ENCODE measurements around the gene ANKRD61.
A peak's percentile ranks its signal among the peaks of the same experiment; 100 is the strongest.
"Not testable (repeated sequence)": the region's sequence is repeated elsewhere in the genome, so short reads cannot be mapped to it uniquely, and the experiment has no call there.

Gene ANKRD61

GRCh38 chr7:6049780-6050179 lies 18.6 kb downstream of the ANKRD61 start:
- Histone ChIP-seq H3K9me2 (replicated peaks; ENCODE audit: low read depth, low read length) (no peaks in the 10 kb centered on the region), H3K27me3 (ENCODE audit: insufficient read depth, low read length, poor library complexity, severe bottlenecking) (no peaks in the 10 kb centered on the region), H3K36me3 (ENCODE audit: insufficient read depth, low read length) (peaks cover 53% of the 10 kb centered on the region; the same call in 1 of the 2 replicates), H3K4me2 (ENCODE audit: low read depth, low read length, poor library complexity, severe bottlenecking) (no peak overlapping the region), H3K4me1 (ENCODE audit: insufficient read depth, low read length, poor library complexity, severe bottlenecking) (no peaks in the 10 kb centered on the region), H3F3A (ENCODE audit: low read depth) (no peaks in the 10 kb centered on the region), H4K20me1 (ENCODE audit: insufficient read depth, low read length, poor library complexity, severe bottlenecking) (peaks cover 14% of the 10 kb centered on the region), H3K9me3 (ENCODE audit: insufficient read depth, low read depth, low read length) (no peaks in the 10 kb centered on the region), H3K79me2 (ENCODE audit: insufficient read depth, low read length) (peaks cover 23% of the 10 kb centered on the region), H2AFZ (ENCODE audit: low read length) (no peak overlapping the region), H3K9ac (ENCODE audit: low read depth, low read length, poor library complexity, severe bottlenecking) (no peak overlapping the region), H3K4me3 (ENCODE audit: low read length, poor library complexity, severe bottlenecking) (no peak overlapping the region)
- no peak for TF ChIP-seq EZH2phosphoT487 (IDR thresholded peaks at IDR 0.05; ENCODE audit: borderline replicate concordance)
- TF ChIP-seq CTCF (conservative IDR thresholded peaks at IDR 0.05; ENCODE audit: low read length) = no peak

- peaks cover 37% of the 10 kb centered on the region for H3K79me2 ChIP-seq (ENCODE audit: insufficient read depth, low read length)
- not testable (repeated sequence) for H3K4me1 ChIP-seq (ENCODE audit: insufficient read depth, low read length, poor library complexity, severe bottlenecking); H3K27me3 ChIP-seq (ENCODE audit: insufficient read depth, low read length, poor library complexity, severe bottlenecking); H2AFZ ChIP-seq (ENCODE audit: low read length); H3F3A ChIP-seq (ENCODE audit: low read depth); H3K9ac ChIP-seq (ENCODE audit: low read depth, low read length, poor library complexity, severe bottlenecking); H3K4me2 ChIP-seq (ENCODE audit: low read depth, low read length, poor library complexity, severe bottlenecking); H3K4me3 ChIP-seq (ENCODE audit: low read length, poor library complexity, severe bottlenecking); H3K9me3 ChIP-seq (ENCODE audit: insufficient read depth, low read depth, low read length); H3K9me2 ChIP-seq (replicated peaks; ENCODE audit: low read depth, low read length)
- peaks cover 43% of the 10 kb centered on the region; the same call in 1 of the 2 replicates for H3K36me3 ChIP-seq (ENCODE audit: insufficient read depth, low read length)
- peaks cover 22% of the 10 kb centered on the region for H4K20me1 ChIP-seq (ENCODE audit: insufficient read depth, low read length, poor library complexity, severe bottlenecking)
Measured at GRCh38 chr7:6051185-6051584, 20.0 kb downstream of the ANKRD61 start.

DNA sequence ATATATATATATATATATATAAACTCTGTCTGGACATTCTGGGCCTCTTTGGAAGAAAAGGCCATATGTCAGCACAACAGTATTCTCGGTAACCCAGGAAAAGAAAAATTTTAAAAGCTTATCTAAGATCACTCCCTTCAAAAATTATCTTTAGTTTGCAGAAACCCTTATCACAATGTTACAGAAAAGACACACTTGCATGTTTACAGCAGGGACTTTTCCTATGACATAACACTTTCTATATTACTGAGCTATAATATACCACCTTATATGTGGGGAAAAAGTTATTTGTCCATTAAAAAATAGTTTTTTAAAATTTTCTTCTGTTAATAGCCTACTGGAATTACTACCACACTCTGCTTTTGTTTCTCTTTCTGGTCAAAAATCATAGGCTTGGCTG lies 25.4 kb downstream of the ANKRD61 start:
- H3K79me2 ChIP-seq (ENCODE audit: insufficient read depth, low read length) = peaks cover 63% of the 10 kb centered on the region
- peaks cover 15% of the 10 kb centered on the region; the same call in 1 of the 2 replicates for H3K36me3 ChIP-seq (ENCODE audit: insufficient read depth, low read length)
- no peaks in the 10 kb centered on the region for H3K9me2 ChIP-seq (replicated peaks; ENCODE audit: low read depth, low read length)
- H3K4me1 ChIP-seq (ENCODE audit: insufficient read depth, low read length, poor library complexity, severe bottlenecking) = peaks cover 23% of the 10 kb centered on the region
- H3K27me3 ChIP-seq (ENCODE audit: insufficient read depth, low read length, poor library complexity, severe bottlenecking) = no peaks in the 10 kb centered on the region
- H3K4me2 ChIP-seq (ENCODE audit: low read depth, low read length, poor library complexity, severe bottlenecking) = peak overlapping the region; percentile 87
- no peak overlapping the region for H2AFZ ChIP-seq (ENCODE audit: low read length)
- peak overlapping the region; percentile 88 for H3K4me3 ChIP-seq (ENCODE audit: low read length, poor library complexity, severe bottlenecking)
- H4K20me1 ChIP-seq (ENCODE audit: insufficient read depth, low read length, poor library complexity, severe bottlenecking) = peaks cover 43% of the 10 kb centered on the region
- no peak for TF ChIP-seq CTCF (conservative IDR thresholded peaks at IDR 0.05; ENCODE audit: low read length)
- TF ChIP-seq EZH2phosphoT487 (IDR thresholded peaks at IDR 0.05; ENCODE audit: borderline replicate concordance) = no peak
- peak overlapping the region; percentile 86 for H3K9ac ChIP-seq (ENCODE audit: low read depth, low read length, poor library complexity, severe bottlenecking)
- no peaks in the 10 kb centered on the region for H3K9me3 ChIP-seq (ENCODE audit: insufficient read depth, low read depth, low read length)
- no peaks in the 10 kb centered on the region for H3F3A ChIP-seq (ENCODE audit: low read depth)
